ENCODE results near the gene BPIFB2.

BPIFB2 gene

DNA sequence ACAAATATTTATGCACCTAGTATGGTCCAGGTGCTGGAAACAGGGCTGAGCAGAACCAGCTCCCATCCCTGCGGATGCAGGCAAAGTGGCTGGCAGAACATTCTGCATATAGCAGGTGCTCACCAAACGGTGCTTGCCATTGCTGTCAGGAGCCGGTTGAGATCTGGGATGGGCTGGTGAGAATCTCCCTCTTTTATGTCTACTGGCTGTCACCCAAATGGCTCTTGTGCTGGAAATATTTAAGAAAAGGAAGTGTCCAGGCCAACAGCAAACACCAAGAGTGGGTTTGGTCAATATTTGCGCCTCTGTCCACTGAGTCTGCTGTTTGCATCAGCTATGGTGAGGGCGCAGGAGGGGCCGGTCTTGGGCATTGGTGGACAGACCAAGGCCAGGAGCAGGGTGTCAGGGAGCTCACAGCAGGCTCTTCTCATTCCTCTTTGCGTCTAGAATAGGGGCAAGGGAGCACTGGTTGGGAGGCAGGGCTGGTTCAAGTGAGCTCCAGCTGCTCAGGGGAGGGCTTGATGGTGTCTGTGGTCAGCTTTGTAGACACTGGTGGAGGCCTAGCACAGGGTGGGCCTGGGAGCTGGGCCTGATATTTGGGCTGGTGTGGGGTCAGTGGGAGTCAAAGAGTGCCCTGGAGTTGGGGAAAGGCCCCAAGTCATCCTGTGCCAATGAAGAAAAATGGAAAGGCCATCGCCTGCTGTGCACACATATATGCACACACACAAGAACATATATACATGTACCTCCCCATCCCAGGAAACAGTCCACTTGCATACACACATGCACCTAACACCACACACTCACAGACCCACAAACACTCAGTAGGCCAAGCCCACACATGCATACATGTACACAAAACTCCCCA, 1.4 kb upstream of the BPIFB2 start:
- TF ChIP-seq, protein P1, sequence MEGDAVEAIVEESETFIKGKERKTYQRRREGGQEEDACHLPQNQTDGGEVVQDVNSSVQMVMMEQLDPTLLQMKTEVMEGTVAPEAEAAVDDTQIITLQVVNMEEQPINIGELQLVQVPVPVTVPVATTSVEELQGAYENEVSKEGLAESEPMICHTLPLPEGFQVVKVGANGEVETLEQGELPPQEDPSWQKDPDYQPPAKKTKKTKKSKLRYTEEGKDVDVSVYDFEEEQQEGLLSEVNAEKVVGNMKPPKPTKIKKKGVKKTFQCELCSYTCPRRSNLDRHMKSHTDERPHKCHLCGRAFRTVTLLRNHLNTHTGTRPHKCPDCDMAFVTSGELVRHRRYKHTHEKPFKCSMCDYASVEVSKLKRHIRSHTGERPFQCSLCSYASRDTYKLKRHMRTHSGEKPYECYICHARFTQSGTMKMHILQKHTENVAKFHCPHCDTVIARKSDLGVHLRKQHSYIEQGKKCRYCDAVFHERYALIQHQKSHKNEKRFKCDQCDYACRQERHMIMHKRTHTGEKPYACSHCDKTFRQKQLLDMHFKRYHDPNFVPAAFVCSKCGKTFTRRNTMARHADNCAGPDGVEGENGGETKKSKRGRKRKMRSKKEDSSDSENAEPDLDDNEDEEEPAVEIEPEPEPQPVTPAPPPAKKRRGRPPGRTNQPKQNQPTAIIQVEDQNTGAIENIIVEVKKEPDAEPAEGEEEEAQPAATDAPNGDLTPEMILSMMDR (IDR thresholded peaks at IDR 0.05; ENCODE audit: low read depth, low read length, missing control alignments): no peak
- no peak for DNase-seq (ENCODE audit: low read depth)
- no peak overlapping the region for H3K4me3 ChIP-seq (ENCODE audit: low read depth, low read length)

DNA sequence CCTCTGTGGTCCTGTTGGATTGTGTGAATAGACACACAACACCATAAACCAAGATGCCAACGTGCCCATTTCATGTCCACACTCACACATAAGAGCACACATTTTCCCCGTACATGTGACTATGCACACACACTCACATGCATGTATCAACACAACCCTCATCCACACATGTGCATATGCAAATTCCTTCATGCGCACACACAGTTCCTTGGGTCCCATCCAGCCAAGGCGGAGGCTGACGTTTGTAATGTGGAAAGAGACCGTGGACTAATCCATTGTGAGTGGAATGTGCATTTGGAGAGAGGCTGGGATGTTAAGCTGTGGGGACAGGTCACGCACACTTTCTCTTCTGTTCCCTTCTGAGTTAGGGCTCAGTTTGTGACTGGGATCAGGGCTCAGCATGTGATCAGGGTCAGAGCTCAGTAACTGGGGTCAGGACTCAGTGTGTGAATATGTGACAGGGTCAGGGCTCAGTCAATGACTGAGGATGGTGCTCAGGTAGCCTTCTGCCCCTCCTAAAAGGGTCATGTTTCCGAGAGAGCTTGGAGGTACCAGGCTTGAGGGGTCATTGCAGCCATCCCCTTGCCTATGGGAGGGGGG, 628 bp upstream of the BPIFB2 start:
- DNase-seq (ENCODE audit: low read depth): no peak
- no peak overlapping the region for H3K4me3 ChIP-seq (ENCODE audit: low read depth, low read length)
- TF ChIP-seq, protein P1 (IDR thresholded peaks at IDR 0.05; ENCODE audit: low read depth, low read length, missing control alignments): no peak

DNA sequence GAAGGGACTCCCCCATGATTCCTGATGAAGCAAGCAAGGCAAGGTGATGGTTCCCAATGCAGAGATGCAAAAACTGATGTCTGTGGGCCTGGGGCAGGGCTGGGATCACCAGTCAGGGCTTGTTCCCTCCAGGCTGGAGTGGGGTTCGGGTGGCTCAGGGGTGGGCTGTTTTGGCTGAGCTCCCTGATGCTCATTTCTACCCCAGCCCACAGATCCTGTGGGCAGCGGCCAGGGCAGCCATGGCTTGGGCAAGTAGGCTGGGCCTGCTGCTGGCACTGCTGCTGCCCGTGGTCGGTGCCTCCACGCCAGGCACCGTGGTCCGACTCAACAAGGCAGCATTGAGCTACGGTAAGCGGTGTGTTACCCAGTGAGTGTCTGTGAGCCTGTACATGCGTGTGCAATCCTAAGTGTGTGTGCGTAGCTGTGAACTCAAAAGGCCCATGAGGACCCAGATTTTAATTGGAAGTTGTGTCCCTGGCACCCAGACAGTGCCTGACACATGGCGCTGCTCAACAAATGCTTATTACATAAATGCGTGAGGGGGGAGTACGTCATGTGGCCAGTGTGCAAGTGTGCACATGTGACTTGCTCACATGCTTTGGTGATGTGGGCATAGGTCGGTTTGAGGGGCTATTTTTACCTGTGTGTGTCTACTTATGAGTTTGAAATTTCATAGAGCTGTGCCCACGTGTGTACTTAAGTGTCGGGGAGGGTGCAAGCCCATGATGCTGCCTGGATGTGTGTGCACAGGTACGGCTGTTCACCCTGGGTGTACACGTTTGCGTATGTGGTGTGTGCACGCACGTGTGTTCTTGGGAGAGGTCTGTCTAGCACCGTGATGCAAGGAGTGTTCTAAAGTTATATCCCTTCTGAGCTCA, 1.1 kb downstream of the BPIFB2 start:
- TF ChIP-seq, protein P1 (IDR thresholded peaks at IDR 0.05; ENCODE audit: low read depth, low read length, missing control alignments): no peak

DNA sequence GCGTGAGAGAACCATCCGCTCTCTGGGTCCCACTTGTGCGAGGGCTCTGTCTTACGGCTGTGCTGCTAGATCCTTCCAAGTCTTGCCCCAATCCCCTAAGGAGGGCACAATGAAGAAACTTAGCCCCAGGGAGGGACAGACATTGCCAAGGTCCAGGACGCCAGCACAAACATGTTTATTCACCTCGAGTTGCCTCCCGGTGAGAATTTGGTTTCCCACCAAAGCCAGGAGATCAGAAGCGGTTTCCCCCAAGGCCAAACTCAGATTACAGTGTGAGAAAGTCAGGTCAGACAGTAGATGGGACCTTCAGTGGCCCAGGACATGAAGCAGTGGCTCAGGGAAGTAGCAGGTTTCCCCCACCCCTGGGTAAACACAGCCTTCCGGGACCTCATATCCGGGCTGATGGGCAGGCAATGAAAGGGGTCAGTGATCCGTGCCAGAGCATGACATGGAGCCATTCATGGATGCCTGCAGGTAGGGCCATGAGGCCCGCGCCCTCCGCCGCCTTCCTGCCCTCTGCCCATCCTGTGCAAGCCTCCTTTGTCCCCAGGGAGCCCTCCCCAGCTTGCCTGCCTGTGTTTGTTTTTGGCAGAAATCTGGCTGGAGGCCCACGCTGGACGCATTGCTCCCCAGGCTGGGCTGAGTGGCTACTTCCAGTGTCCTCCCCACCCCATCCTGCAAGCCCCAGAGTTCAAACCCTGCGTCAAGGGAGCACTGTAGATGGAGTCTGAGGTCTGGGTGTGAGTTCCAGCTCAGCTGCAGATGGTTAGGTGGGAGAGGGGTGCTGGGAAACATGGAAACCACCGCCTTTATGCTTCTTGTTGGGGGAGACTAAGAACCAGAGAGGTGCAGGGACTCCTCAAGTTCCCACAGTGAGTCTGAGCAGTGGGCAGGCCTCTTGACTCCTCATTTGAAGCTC, 2.0 kb downstream of the BPIFB2 start:
- DNase-seq (ENCODE audit: low read depth): no peak
- H3K4me3 ChIP-seq (ENCODE audit: low read depth, low read length): no peak overlapping the region
- TF ChIP-seq, protein P1 (IDR thresholded peaks at IDR 0.05; ENCODE audit: low read depth, low read length, missing control alignments): no peak

More for the DNA sequence above, 1.1 kb downstream of the BPIFB2 start:
- no peak overlapping the region for H3K4me3 ChIP-seq (ENCODE audit: low read depth, low read length)
- no peak for DNase-seq (ENCODE audit: low read depth)

DNA sequence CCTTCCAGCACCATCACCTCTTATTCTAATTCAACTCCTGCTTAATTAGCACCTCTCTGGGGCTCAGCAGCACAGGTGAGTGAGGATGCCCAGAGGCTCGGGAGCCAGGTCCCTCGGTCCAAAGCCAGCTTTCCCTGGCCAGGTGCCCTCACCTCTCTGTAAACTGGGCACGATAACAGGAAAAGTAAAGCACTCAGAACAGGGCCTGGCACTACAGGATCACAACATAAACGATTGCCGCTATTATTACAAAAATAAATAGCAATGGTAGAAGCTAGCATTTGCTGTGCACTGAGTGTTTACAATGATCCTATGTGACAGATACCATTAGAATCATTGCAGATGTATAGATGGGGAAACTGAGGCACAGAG, 2.6 kb downstream of the BPIFB2 start:
- no peak overlapping the region for H3K4me3 ChIP-seq (ENCODE audit: low read depth, low read length)
- TF ChIP-seq, protein P1 (IDR thresholded peaks at IDR 0.05; ENCODE audit: low read depth, low read length, missing control alignments): no peak
- no peak for DNase-seq (ENCODE audit: low read depth)

Data from GM12864 (cell line).